Measurements from ENCODE around the gene IDH1. TPM values are rescaled to one million over a fixed set of nuclear protein-coding genes. Genes with fewer than 3 reads are reported as not detected.

Gene IDH1
- total and polyA plus RNA-seq, 2 of the 13 experiments (the other 11 are each of a cell fraction or from before 2014, with no cell fraction given), result 312 to 1,077 TPM

- no peak for TF ChIP-seq CEBPB (IDR thresholded peaks at IDR 0.05; ENCODE audit: borderline replicate concordance, low read depth, low read length)
- TF ChIP-seq NR2F6 (IDR thresholded peaks at IDR 0.05), result 0 out of 2 replicates have a peak, but pooled peaks have one; percentile 9
- TF ChIP-seq NR2F6 (CRISPR knock-in tag; IDR thresholded peaks at IDR 0.05), result no peak
- no peak for TF ChIP-seq RXRB (CRISPR knock-in tag; IDR thresholded peaks at IDR 0.05; ENCODE audit: borderline replicate concordance)
- 0 out of 2 replicates have a peak, but pooled peaks have one; percentile 18 for TF ChIP-seq CCDC6 (CRISPR knock-in tag; IDR thresholded peaks at IDR 0.05)
- no peak for TF ChIP-seq MLLT10 (CRISPR knock-in tag; IDR thresholded peaks at IDR 0.05)
- no peak for TF ChIP-seq KDM3A (CRISPR knock-in tag; IDR thresholded peaks at IDR 0.05; ENCODE audit: low read depth)
- TF ChIP-seq NKX3-1 (CRISPR knock-in tag; IDR thresholded peaks at IDR 0.05), result 0 out of 2 replicates have a peak, but pooled peaks have one; percentile 11
- TF ChIP-seq IKZF5 (CRISPR knock-in tag; IDR thresholded peaks at IDR 0.05), result no peak
- TF ChIP-seq ZNF616 (CRISPR knock-in tag; IDR thresholded peaks at IDR 0.05; ENCODE audit: low read depth), result no peak
- no peak for TF ChIP-seq SP5 (CRISPR knock-in tag; IDR thresholded peaks at IDR 0.05; ENCODE audit: borderline replicate concordance, low read depth)
- TF ChIP-seq PCBP1 (IDR thresholded peaks at IDR 0.05; ENCODE audit: borderline replicate concordance, low read depth, low read length), result no peak
- TF ChIP-seq NFYB (CRISPR knock-in tag; IDR thresholded peaks at IDR 0.05), result no peak
- no peak for TF ChIP-seq CBFB (CRISPR knock-in tag; IDR thresholded peaks at IDR 0.05)
- peak; percentile 56; the same call in 1 of the 2 replicates for TF ChIP-seq EHMT2 (IDR thresholded peaks at IDR 0.05; ENCODE audit: borderline replicate concordance, low read depth, low read length)
- peak; percentile 10 for TF ChIP-seq ASH2L (IDR thresholded peaks at IDR 0.05; ENCODE audit: insufficient read length, low read depth, low read length)
- TF ChIP-seq HNRNPLL (IDR thresholded peaks at IDR 0.05; ENCODE audit: low read depth, low read length, poor library complexity, severe bottlenecking), result peak; percentile 4
- TF ChIP-seq TOPORS (CRISPR knock-in tag; IDR thresholded peaks at IDR 0.05), result peak; percentile 70; the same call in 1 of the 2 replicates
- TF ChIP-seq NR2C2 (CRISPR knock-in tag; IDR thresholded peaks at IDR 0.05; ENCODE audit: borderline replicate concordance), result 0 out of 2 replicates have a peak, but pooled peaks have one; percentile 24
- peak; percentile 84 for TF ChIP-seq ZBTB34 (CRISPR knock-in tag; IDR thresholded peaks at IDR 0.05)
- TF ChIP-seq ZSCAN20 (CRISPR knock-in tag; IDR thresholded peaks at IDR 0.05; ENCODE audit: borderline replicate concordance), result 0 out of 2 replicates have a peak, but pooled peaks have one; percentile 36
- TF ChIP-seq RFXANK (CRISPR knock-in tag; IDR thresholded peaks at IDR 0.05), result 0 out of 2 replicates have a peak, but pooled peaks have one; percentile 11
- TF ChIP-seq TIGD3 (CRISPR knock-in tag; IDR thresholded peaks at IDR 0.05; ENCODE audit: borderline replicate concordance), result no peak
- TF ChIP-seq ZNF232 (CRISPR knock-in tag; IDR thresholded peaks at IDR 0.05; ENCODE audit: borderline replicate concordance), result no peak
- TF ChIP-seq ZMYM3 (CRISPR knock-in tag; IDR thresholded peaks at IDR 0.05), result 0 out of 2 replicates have a peak, but pooled peaks have one; percentile 5
- 0 out of 2 replicates have a peak, but pooled peaks have one; percentile 23 for TF ChIP-seq NFIC (IDR thresholded peaks at IDR 0.05; ENCODE audit: low read length)
- peak; percentile 11; the same call in 1 of the 2 replicates for TF ChIP-seq ZNF501 (CRISPR knock-in tag; IDR thresholded peaks at IDR 0.05)
Measured at GRCh38 chr2:208255557-208256106, 761 bp upstream of the IDH1 start (continued).
